Sigmoid colon (tissue), 3 donors: ENCODE measurements around the gene PCNT.

ENCODE experiments used
- POLR2A ChIP-seq, 2 donors: fragments of 450-650 bp; IDR thresholded peaks; one replicate each; pipeline ENCODE4 v1.6.1; 2016; ENCODE audit warnings: antibody characterized with exemption in 2 of 2, mild to moderate bottlenecking in 2 of 2, moderate library complexity in 2 of 2
- TF ChIP-seq, protein P1 (sequence below), 4 experiments: fragments of 450-650 bp in 3 of 4; fragments of 200-600 bp in 1 of 4; IDR thresholded peaks; one replicate each; pipeline ENCODE4 v1.5.1; 2016 to 2019; ENCODE audit warnings: antibody characterized with exemption in 4 of 4, mild to moderate bottlenecking in 3 of 4, moderate library complexity in 2 of 4

DNA sequence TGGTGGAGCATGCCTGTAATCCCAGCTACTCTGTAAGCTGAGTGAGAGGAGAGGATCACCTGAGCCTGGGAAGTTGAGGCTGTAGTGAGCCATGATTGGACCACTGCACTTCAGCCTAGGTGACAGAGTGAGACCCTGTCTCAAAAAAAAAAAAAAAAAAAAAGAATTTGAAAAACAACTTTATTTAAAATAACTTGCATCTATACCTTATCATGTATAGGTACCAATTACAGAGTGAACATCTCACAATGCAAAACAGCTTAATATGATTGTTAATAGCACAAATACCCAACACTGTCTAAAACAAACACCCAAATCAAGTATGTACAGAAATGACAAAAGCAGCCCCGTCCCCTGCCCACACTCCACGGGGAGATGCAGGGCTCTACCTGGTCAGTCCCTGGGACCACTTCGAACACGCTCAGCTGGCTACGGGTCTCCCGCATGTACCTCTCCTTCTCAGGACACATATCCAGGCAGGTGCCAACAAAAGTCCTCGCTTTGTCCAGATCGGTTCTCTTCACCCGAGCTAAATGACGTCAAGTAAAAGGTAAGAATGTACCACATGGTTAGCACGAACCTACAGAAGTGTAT, 49.1 kb upstream of the PCNT start:
- TF ChIP-seq, protein P1, sequence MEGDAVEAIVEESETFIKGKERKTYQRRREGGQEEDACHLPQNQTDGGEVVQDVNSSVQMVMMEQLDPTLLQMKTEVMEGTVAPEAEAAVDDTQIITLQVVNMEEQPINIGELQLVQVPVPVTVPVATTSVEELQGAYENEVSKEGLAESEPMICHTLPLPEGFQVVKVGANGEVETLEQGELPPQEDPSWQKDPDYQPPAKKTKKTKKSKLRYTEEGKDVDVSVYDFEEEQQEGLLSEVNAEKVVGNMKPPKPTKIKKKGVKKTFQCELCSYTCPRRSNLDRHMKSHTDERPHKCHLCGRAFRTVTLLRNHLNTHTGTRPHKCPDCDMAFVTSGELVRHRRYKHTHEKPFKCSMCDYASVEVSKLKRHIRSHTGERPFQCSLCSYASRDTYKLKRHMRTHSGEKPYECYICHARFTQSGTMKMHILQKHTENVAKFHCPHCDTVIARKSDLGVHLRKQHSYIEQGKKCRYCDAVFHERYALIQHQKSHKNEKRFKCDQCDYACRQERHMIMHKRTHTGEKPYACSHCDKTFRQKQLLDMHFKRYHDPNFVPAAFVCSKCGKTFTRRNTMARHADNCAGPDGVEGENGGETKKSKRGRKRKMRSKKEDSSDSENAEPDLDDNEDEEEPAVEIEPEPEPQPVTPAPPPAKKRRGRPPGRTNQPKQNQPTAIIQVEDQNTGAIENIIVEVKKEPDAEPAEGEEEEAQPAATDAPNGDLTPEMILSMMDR (IDR thresholded peaks at IDR 0.05) = no peak
- TF ChIP-seq POLR2A (IDR thresholded peaks at IDR 0.05) = no peak
